Inflammatory macrophage treated with lipopolysaccharide for 4 hours (primary cell): ENCODE measurements around the gene ATRAID.
"Not testable (repeated sequence)": the region's sequence is repeated elsewhere in the genome, so short reads cannot be mapped to it uniquely, and the experiment has no call there.

Source experiments
- DNase-seq: peaks from one replicate; pipeline ENCODE4 v3.0.0-alpha.2; 2020

Gene ATRAID

DNA sequence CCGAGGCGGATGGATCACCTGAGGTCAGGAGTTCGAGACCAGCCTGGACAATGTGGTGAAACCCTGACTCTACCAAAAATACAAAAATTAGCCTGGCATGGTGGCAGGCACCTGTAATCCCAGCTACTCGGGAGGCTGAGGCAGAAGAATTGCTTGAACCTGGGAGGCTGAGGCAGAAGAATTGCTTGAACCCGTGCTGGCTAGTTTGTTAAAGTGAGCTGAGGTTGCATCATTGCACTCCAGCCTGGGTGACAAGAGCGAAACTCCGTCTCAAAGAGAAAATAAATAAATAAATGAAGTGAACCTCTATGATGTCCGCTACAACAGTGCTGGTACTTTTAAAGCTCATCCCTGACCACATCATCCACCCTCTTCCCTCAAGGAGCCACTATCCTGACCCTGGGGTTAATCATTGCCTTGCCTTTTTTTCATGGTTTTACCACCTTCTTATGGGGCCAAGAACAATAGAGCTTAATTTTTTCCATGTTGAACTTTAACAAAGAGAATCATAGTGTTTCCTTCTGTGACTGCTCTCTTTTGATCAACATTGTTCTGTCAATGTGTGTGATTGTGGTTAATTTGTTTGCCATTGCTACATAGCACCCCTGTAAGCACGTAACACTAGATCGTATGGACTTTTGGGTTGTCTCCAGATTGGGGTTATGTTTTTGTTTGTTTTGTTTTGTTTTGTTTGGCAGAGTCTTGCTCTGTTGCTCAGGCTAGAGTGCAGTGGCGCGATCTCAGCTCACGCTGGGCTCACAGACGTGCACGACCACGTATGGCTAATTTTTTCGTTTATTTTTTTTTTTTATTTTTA lies 17.1 kb upstream of the ATRAID start:
- no peak for DNase-seq

DNA sequence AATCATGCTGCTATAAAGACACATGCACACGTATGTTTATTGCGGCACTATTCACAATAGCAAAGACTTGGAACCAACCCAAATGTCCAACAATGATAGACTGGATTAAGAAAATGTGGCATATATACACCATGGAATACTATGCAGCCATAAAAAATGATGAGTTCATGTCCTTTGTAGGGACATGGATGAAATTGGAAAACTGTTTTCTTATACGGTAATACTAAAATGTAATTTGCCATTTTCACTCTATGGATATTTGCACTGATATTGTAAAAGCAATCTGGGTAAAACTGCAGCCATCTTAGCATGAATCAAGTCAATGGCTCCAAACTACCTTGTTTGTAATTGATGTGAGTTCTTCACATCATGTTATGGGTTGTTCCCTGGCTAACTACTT lies 16.0 kb upstream of the ATRAID start:
- DNase-seq = not testable (repeated sequence)

DNA sequence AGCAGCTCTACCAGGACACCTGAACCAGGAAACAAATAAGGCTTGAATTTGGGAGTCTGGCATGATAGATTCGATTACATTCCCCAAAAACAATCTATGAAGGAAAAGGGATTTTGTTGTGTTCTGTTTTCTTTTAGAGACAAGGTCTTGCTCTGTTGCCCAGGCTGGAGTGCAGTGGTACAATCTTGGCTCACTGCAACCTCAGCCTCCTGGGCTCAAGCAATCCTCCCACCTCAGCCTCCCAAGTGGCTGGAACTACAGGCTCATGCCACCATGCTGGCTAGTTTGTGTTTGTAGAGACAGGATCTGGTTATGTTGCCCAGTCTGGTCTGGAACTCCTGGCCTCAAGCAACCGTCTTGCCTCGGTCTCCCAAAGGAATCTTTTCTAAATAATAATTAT lies 13.8 kb upstream of the ATRAID start:
- DNase-seq = not testable (repeated sequence)

DNA sequence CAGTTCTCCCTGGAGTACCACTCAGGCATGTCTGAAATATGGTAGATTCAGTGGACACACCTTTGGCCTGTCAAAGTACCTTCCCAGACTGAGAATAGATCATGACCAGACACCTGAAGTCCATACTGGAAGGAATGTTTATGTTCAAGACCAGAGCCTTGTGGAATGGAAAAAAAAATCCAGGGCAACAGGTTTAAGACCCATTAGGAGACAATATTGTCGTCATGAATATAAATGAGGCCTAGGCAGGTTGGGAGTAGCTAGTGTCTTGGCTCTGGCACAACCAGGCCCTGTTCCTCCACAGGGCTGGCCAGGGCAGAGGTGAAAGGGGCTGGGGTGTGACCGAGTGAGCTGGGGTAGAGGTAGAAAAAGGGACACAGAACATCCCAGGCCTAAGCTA lies 13.2 kb upstream of the ATRAID start:
- no peak for DNase-seq

DNA sequence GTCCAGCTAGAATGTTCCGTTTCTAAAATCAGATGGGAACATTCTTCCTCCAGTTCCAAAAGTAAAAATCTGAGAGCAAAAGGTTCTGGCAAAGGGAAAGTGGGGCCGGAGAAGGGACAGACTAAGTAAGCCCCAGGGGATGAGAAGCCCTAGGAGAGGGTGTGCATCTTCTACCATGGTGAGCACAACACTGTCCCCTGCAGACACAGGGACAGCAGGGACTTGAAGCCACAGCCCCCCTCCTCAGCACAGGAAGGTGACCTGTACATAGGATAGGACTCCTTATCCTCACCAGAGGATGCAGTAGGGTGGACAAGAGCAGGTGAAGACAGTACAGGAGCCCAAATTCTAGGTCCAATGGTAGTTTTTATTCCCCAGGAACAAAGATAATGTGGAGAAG lies 12.6 kb upstream of the ATRAID start:
- no peak for DNase-seq

DNA sequence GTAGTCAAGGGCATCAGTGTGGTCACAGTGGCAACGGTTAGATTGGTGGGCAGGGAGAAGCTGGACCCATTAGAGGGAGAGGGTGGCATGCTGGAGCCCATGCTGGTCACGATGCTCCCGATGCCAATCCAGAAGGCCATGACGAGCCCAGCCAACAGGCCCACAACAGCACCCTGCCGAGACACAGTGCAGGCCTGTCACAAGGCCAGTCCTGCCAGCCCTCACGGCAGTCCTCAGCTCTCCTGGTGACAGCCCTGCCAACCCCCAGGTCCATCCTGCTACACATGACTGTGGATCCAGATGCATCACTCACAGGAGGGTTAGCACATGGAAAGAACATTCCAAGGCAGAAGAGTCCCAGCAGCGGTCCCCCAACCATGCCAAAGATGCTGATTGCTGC lies 10.2 kb upstream of the ATRAID start:
- no peak for DNase-seq

DNA sequence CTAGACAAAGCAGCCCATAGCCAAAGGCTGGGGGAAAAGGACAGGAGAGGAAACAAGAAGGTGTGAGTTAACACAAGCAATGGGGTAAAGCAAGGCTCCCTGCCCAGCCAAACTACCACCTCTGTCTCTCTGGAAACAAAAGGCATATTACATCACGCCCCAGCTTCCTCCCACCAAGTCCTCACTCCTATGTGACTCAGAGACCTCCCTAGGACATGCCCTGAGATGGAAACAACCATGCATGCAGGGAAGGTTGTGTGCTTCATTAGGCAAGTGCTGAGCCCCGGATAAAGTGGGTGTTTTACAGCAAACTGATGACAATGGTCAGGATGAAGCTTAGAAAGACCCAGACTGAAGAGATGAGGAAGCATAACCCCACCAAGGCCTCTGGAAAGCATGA lies 9.0 kb upstream of the ATRAID start:
- peak; percentile 87 for DNase-seq

DNA sequence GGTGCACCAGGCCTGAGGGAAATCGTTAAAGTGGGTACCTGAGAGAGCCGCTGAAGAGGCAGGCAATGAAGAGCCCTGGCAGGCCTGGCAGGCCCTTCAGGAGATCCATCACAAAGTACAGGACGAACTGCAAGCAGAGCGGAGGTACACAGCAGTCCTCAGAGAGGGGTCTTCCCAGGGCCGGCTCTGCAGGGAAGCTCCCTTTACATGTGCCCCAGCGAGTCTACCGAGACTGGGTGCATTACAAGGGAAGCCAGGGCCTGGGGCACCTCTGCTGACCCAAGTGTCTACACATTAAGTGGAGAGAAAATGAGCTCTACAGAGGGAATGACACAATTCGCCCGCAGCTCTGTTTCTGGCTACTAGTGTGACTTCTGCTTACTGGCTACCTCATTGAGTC lies 8.1 kb upstream of the ATRAID start:
- no peak for DNase-seq

DNA sequence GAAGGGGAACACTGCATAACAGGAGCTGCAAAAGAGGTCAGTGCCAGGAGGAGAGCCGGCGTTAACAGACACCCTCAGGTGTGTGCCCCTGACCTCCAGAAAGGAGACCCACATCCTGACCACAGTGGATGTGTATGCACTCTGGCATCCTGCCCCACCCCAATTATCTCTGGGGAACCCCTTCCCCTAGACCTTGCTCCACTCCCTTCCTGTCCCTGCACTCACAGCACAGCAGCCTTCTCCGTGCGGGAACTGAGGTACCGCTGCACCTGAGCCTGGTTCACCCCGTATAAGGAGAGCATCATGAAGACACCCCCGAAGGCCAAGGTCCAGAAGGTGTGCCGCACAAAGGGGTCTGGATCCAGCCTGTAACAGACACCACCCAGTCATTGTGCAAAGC lies 7.3 kb upstream of the ATRAID start:
- no peak for DNase-seq

DNA sequence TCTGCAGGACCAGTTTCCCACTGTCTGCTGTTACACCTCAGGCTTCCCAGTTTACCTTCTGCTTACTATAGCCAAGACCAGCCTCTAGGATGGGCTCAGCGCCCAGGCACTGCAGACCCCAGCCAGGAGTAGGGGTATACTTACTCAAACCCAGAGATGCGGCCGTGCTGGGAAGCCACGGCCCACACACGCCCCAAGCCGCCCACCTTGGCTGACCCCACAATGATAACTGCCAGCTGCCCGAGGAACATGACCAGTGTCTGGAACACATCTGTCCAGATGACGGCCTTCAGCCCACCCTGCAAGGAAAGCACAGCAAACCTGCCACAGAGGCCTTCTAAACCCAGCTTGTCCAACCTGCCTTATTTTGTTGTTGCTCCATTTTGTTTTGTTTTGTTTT lies 6.6 kb upstream of the ATRAID start:
- DNase-seq = no peak

DNA sequence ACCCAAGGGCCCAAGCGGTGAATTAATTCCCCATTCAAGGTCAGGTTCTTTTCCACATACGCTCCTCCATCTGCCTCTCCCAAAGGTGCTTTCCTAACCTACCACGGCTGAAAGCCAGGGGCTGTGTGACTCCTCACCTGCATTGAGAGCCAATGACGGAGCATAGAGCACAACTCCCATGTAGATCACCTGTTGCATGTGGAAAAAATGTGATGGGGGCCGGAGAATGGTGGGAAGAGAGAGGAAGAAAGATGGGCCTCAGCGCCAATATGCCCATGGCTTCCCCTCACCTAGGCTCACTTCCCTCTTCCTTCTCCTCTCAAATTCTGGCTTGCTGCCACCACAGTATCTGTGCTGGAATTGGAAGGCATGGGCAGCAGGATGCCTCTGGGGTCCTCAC lies 5.5 kb upstream of the ATRAID start:
- no peak for DNase-seq

DNA sequence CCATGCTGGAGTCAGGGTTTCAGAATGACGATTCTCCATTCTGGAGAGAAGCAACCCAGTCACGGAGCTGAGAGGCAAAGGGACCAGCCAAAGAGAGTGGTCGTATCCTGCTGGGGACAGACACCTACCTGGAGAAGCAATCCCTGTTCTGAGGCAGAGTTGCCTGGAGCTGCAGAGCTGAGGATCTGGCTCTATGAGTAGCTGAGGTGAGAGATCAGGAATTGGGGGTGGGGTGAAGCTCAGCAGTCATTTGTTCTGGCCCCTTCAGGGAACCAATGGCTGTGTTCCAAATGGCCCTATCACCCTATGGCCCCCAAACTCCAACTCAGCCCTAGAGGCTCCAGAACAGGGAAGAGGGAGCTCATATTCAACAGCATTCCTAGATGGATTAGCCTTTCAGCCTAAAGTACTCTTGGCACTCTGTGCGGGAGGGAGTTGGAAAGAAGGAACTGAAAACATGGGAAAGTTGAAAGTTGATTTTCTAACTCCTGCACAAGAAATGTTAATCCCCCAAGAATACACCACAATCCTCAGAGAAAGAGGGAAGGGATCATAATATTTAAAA lies 3.3 kb upstream of the ATRAID start:
- DNase-seq = no peak

DNA sequence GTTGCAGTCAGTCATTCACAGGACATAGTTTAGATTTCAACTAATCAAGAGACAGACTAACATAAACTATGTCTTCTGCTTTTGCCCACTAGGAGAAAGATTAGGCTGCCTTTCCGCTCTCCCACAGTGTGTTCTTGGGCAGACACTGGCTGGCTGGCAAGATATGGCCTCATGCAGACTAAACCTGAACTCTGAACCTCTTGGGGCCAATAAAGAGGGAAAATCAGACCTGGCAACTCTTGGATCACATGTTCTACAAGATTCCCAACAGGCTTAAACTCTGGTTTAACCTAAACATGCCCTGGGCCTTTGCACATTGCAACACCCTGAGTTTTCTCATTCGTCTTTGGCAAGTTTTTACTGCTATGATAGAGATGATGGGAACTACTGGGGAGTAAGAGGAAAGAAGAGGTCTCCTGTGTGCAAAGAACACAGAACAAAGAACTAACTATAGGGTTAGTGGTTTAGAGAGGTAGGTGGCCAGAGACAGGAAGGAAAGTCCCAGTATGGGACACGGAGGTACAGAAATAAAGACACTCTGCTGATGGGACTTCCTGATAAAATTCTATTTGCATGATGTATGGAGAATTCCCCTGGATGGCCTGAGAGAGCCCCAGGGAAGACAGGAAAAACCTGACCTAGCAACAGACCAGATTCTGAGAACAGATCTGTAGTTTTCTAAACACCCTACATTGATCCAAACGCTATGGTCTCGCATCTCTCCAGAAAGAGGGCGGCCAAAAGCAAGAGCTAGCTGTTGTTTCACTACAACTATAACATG lies 2.0 kb upstream of the ATRAID start:
- no peak for DNase-seq

DNA sequence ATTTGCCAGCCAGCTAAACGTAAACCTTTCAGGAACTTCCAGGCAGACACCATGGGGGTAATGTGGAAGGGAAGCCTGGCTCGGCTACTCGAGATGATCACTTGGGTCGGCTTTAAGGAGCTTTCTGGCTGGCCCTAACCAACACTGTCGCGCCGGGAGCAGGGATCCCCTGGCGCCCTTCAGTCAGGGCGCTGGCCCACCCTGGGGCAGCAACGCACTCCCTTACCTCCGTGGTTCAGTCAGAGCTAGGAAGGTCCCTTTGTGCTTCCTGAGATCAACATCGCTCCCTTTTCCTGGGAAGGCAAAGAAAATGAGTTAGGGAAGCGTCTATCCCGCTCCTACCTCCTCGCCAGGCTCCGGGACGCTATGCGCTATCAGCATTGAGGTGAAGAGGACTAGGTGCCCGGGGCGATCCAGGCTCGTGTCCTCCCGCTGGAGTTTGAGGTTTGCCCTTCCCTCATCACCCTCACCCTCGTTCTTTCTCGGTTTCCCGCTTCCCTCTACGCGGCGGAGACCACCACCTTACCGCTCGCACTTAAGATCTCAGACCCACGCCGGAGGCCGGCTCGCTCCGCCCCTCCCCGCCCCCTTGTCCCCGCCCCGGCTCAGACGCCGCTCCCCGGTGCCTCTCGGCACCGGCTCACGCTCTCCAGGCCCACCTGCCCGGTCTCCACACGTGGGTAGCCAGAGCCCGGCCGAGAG lies 449 bp upstream of the ATRAID start:
- no peak for DNase-seq

DNA sequence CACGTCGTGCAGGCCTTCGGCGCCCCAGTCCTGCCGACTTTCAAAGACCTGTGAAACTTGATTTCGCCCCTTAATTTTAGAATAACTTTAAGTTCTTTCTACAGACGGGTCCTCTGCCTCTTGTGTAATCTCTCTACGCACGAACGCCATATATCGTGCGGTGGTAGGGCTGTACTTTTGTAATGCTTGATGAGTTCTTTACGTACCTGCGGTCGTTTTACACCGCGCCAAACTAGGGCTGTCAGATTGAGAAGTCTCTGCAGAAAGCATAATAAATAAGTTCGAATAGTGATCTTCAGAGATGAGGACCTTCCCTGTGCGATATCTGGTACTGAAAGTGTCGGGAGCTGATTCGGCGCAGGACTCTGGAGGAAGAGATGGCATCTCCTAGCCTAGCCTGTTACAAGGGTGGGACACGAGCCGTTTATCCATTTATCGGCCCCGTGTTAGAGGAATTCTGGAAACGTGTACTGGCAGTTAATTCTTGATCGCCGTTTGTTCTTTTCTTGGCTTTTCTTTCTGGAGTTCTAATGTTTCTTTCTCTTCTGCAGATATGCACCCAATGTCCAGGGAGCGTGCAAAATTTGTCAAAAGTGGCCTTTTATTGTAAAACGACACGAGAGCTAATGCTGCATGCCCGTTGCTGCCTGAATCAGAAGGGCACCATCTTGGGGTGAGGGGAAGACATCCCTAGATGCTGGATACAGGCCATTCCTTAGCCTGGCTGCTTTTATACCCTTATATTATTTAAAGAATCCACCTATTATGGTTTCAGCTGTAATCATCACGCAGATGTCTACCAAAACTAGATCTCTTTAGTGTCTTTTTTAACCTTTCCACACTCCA lies 1.0 kb downstream of the ATRAID start:
- peak; percentile 49 for DNase-seq

DNA sequence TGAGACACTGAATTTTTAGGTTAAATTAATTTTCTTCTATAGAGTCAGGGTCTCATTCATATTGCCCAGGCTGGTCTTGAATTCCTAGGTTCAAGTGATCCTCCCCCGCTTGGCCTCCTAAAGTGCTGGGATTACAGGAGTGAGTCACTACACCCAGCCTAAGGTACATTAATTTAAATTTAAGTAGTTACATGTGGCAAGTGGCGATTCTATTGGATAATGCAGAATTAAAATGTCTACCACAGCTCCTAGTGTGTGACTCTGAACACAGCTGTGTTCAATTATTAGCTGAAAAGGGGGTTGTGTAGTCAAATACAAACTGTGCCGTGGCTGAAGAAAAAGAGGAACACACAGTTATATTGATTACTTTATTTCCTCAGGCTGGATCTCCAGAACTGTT lies 3.1 kb downstream of the ATRAID start:
- no peak for DNase-seq

DNA sequence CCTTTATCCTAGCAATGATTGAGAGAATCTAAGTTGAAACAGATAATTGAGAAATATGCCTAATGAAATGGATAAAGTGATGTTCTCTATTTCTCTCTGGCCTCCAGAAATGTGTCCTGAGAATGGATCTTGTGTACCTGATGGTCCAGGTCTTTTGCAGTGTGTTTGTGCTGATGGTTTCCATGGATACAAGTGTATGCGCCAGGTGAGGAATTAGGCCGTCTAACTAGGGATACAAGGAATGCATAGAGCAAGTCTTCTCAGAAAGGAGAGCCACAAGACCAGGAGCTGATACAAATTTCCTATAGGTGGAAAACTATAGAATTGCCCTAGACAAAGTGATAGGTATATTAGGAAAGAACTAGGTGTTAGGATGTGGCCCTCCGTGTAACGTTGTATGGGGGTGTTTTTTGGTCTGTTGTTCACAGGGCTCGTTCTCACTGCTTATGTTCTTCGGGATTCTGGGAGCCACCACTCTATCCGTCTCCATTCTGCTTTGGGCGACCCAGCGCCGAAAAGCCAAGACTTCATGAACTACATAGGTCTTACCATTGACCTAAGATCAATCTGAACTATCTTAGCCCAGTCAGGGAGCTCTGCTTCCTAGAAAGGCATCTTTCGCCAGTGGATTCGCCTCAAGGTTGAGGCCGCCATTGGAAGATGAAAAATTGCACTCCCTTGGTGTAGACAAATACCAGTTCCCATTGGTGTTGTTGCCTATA lies 4.7 kb downstream of the ATRAID start:
- no peak for DNase-seq

DNA sequence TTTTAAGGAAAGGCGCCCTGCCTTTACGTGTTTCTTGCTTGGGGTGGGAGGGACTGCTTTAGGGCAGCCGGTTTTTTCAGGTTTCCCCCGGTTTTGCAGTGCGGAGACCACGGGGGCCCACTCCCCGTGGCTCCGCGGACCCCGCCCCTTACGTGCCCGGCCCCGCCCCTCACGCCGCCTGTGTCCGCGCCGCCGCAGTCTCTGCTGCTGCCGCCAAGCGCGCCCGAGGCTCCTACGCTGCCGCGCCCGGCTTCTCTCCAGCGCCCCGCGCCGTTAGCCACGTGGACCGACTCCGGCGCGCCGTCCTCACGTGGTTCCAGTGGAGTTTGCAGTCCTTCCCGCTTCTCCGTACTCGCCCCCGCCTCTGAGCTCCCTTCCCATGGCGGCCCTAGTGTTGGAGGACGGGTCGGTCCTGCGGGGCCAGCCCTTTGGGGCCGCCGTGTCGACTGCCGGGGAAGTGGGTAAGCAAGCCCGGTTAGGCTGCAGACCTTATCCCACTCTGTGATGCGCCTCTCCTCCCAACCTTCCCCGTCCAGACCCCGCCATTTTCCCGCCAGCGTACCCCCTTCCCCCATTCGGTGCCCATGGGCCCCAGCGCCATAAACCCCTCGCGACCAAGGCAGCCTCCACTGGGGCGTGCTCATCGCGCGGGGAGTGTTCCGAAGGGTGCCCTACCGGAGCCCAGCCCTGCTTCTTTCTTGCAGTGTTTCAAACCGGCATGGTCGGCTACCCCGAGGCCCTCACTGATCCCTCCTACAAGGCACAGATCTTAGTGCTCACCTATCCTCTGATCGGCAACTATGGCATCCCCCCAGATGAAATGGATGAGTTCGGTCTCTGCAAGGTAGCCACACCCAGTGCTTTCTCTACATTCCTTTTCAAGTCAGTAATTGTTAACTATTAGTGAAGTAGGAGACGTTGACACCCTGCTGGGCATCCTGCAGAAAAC lies 5.6 kb downstream of the ATRAID start, which contains the start of gene CAD:
Gene CAD, plus strand, starts transcription at position 197 of the 949 bp plus-strand sequence. Its CDS starts 183 bp downstream, at position 380.
- peak; percentile 89 for DNase-seq

DNA sequence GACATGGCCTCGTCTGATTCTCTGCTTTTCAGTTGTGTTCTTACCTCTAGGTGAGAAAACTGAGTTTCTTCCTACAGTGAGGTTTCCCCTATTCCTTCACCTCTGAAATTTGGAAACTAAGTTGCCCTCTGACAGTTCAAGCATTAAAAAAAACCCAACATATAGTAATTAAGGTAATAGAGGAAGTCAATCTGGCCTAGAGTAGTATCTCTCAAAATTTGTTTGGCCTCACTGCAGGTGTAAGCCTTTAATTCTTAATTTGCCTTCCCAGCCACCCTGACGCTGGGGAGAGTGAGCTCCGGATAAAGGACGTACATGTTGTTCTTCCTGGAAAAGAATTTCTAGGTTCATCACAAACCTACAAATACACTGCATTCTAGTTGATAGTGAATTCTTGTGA lies 6.8 kb downstream of the ATRAID start:
- no peak for DNase-seq

DNA sequence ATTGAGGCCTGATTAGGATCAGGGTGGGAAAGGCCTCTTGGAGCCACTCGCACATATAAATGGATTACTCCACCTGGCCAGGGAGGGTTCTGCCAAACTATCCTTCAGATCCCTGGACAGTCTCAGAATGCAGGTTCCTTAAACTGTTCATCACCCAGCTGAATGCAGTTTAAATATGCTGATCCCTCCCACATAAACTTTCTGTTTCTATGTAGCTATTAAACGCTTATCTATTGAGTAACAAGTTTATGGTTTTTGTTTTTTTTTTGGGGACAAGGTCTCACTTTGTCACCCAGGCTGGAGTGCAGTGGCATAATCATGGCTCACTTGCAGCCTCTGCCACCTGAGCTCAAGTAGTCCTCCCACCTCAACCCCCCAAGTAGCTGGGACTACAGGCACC lies 7.2 kb downstream of the ATRAID start:
- peak; percentile 57 for DNase-seq
